OCI-LY3 (cell line): Measurements from ENCODE around the gene FAM83G.
"Not testable (repeated sequence)": the region's sequence is repeated elsewhere in the genome, so short reads cannot be mapped to it uniquely, and the experiment has no call there.

Experiments used
- EZH2phosphoT487 ChIP-seq: fragments of 200-600 bp; shearing (Covaris generic); IDR thresholded peaks from 2 replicates; pipeline ENCODE4 v1.6.1; 2018; ENCODE audit warnings: antibody characterized with exemption, mixed run types, low read depth
- TF ChIP-seq, protein P1 (sequence below): fragments of 200-600, 300-600 bp; sonication (generic); IDR thresholded peaks from 2 replicates; pipeline ENCODE4 v1.5.1; 2014; ENCODE audit warnings: antibody characterized with exemption, low read length, low read depth

DNA sequence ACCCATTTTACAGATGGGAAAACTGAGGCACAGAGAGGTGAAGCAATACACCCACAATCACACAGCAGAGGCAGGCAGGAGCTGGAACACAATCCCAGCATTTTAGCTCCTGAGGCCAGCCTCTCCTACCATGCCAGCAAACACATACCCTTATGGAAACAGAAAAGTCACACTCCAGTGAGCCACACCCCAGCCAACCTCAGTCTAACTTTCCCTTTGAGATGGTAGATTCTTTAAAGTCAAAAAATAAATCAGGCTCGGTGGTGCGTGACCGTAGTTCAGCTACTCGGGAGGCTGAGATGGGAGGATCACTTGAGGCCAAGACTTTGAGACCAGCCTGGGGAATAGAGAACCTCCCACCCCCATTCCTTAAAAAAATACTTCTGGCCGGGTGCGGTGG, 31.6 kb upstream of the FAM83G start:
- not testable (repeated sequence) for TF ChIP-seq EZH2phosphoT487
- TF ChIP-seq, protein P1, sequence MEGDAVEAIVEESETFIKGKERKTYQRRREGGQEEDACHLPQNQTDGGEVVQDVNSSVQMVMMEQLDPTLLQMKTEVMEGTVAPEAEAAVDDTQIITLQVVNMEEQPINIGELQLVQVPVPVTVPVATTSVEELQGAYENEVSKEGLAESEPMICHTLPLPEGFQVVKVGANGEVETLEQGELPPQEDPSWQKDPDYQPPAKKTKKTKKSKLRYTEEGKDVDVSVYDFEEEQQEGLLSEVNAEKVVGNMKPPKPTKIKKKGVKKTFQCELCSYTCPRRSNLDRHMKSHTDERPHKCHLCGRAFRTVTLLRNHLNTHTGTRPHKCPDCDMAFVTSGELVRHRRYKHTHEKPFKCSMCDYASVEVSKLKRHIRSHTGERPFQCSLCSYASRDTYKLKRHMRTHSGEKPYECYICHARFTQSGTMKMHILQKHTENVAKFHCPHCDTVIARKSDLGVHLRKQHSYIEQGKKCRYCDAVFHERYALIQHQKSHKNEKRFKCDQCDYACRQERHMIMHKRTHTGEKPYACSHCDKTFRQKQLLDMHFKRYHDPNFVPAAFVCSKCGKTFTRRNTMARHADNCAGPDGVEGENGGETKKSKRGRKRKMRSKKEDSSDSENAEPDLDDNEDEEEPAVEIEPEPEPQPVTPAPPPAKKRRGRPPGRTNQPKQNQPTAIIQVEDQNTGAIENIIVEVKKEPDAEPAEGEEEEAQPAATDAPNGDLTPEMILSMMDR, result not testable (repeated sequence)
